GM12891 (cell line): Measurements from ENCODE around the gene HMGN1.

Experiments
- DNase-seq: peaks from one replicate; pipeline ENCODE4 v3.0.0; 2011; ENCODE audit warnings: low spot score; ENCODE audit not compliant: insufficient read length
- FAIRE-seq: peaks from 2 replicates; lab custom pipeline; 2011; peaks lifted over from hg19 to GRCh38; lab: Jason Lieb, UNC
- PAX5 ChIP-seq: IDR thresholded peaks from 2 replicates; pipeline ENCODE4 v1.6.1; 2011; ENCODE audit warnings: low read length, moderate library complexity, mild to moderate bottlenecking; ENCODE audit not compliant: insufficient read depth, severe bottlenecking
- POLR2A ChIP-seq: IDR thresholded peaks from 2 replicates; pipeline ENCODE4 v1.6.1; 2011; ENCODE audit warnings: low read depth, low read length, control low read depth
- POLR2AphosphoS5 ChIP-seq: IDR thresholded peaks from 2 replicates; pipeline ENCODE4 v1.6.1; 2011; ENCODE audit warnings: low read depth, low read length, control low read depth
- POU2F2 ChIP-seq: IDR thresholded peaks from 2 replicates; pipeline ENCODE4 v1.6.1; 2011; ENCODE audit warnings: low read depth, mild to moderate bottlenecking, control low read depth, low read length, moderate library complexity
- SPI1 ChIP-seq: IDR thresholded peaks from 2 replicates; pipeline ENCODE4 v1.6.1; 2011; ENCODE audit warnings: low read depth, low read length, control low read depth
- TAF1 ChIP-seq: IDR thresholded peaks from 2 replicates; pipeline ENCODE4 v1.6.1; 2011; ENCODE audit warnings: low read depth, low read length, control low read depth

Gene HMGN1

DNA sequence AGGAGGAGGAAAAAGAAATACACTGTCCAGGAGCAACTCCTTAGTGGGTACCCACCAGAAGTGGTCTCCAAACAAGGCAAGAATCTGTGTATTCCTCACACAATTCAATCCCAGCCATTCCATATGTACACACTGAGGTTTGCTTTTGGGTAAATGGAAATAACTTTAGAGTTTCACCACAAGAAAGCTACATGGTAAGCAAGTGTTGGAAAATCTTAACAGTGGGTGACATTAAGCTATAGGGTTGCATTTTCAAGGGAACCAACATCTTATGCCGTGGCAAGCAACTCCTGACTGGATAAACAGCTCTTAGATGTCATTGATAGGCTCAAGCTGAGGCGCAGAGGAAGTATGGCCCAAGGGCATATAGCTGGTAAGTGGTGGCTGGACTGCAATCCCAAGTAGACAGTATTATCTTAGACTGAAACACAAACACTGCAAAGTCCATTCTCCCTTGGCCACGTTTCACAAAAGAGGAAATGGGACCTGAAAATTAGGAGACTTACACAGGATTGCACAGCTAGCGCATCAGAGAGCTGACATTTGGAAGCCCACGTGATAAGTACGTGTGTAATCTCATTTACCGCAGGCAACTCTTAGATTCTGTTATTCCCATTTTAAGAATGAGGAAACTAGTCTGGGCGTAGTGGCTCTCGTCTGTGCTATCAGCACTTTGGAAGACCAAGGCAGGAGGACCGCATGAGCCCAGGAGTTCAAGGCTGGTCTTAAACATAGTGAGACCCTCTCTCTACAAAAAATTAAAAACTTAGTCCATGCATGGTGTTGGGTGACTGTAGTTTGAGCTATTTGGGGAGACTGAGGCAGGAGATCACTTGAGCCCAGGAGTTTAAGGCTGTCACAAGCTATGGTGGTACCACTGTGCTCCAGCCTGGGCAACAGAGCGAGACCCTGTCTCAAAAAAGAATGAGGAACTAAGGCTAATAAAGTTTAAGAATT lies 31.5 kb downstream of the HMGN1 start:
- TF ChIP-seq PAX5: no peak
- peak; percentile 86 for TF ChIP-seq SPI1
- FAIRE-seq (no peak), DNase-seq (no peak)

DNA sequence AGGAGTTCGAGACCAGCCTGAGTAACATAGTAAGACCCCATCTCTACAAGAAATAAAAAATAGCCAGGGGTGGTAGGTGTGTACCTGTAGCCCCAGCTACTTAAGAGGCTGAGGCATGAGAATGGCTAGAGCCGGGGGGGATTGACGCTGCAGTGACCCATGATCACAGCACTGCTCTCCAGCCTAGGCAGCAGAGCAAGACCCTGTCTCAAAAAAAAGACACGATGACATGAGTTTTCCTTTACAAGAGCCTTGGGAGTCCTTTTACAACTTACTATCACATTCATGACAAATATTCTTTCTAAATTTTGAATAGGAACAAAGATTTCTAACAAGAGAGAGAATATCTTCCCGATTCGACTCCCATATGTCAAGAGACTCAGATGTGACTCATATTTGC lies 32.2 kb downstream of the HMGN1 start:
- FAIRE-seq: no peak
- no peak for TF ChIP-seq POU2F2
- TF ChIP-seq POLR2A: no peak
- no peak for TF ChIP-seq SPI1
- TF ChIP-seq TAF1: no peak
- TF ChIP-seq POLR2AphosphoS5: no peak
- TF ChIP-seq PAX5: no peak

DNA sequence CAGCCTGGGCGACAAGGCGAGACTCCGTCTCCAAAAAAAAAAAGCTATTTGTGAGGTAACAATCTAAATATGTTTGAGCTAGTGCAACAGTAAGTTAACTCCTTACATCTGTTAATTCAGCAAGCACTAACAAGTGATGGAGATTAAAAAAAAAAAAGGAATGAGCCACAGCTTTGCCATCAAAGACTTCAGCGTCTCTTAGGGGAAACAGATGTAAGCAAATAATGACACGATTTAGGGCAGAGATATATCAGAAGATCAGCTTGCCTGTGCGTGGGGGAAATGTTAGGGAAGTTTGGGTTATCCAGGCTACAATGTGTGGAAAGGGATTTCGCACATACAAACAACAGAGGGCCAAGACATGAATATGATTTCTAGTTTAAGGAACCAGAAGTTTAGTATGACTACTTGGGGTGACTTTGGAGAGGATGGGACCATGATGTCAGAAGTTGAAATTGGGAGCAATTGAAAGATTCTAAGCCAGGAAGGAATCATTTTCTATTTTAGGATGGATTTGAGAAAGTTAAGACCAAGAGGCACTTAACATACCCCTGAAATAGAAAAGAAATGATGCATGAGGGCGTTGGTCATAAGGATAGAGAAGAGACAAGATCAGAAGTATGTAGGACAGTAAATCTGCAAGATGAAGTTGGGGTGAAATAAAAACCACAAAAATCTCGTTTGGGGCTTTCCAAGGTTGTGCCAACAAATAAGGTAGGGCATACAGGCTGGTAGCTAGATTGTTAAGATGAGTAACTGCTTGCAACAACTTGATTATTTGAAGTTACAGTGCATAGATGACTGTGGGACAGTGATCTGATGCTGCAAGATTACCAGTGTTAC lies 33.1 kb downstream of the HMGN1 start:
- DNase-seq (no peak), FAIRE-seq (no peak)
- no peak for TF ChIP-seq POLR2AphosphoS5
- no peak for TF ChIP-seq POLR2A
- TF ChIP-seq SPI1: no peak
- TF ChIP-seq PAX5: no peak
- TF ChIP-seq TAF1: no peak
- no peak for TF ChIP-seq POU2F2

More for the DNA sequence above, 32.2 kb downstream of the HMGN1 start:
- no peak for DNase-seq

DNA sequence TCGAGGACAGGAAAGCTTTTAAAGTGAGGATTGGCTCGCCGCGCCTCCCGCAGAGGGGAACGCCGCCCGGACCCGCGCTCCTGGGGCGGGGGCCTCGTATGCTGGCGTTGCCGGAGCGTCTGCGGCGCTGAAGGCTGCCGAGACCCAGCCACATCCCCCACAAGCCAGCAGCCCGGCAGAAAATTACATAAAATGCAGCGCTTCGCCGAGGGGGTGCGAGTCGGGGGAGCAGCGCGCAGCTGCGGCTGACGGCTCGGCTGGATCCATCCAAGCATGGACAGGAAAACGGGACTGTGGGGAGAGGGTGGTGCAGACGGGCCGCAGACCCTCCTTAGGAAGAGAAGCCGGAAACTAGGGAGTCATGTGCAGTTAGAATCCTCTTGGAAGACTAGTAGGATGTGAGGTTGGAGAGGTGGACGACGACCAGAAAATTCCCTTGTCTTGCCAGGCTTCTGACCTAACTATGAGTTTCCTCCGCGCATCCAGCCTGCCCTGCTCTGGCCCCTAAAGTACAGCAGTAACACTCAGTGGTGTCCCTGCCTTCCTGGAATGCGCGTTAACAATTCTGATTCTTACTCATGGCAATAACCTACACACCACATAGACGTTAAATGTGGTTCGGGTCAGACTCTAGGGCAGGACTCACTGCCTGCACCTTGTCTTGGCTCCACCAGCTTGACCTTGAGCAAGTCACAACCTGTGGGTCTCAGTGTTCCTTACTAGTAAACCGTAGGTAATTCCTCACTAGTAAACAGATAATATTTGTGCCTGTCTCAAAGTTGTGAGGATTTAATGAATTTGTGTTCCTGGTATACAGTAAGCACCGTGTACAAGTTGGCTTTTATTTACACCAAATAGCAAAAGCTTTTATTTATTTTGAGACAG lies 34.5 kb downstream of the HMGN1 start:
- DNase-seq (peak; percentile 23), FAIRE-seq (peak; percentile 94)
- TF ChIP-seq POLR2AphosphoS5 (peak; percentile 73), POLR2A (peak; percentile 76; the same call in 1 of the 2 replicates), TAF1 (no peak)

DNA sequence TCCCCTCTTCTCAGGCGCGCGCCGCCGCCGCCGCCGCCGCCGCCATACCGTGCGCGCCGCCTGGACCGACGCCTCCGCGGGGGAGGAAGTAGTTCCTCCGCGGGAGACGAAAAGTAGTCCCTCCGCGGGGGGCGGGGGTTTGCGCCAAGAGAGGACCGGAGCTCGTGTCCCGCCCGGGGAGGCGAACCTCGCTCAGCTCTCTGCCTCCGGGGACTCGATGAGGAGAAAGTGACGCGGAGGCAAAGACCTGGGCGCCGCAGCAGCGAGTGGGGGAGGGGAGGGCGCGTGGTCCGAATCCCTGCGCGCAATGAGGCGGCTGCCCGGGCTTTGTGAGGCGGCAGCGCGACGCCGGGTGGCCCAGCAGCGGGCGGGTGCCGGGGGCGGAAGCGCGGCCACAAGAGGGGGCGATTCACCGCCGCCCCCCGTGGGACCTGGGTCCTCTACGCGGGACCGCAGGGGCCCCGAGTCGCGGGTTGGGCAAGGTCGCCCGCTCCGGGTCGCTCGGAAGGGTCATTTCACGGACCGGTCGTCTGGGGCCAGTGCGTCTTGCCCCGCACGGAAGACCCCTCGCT lies 35.2 kb downstream of the HMGN1 start, which contains the start of gene BRWD1:
BRWD1 (minus strand) TSS at position 62 of the 572 bp plus-strand sequence. CDS start 141 bp downstream, outside the sequence.
- TF ChIP-seq POLR2A (peak; percentile 40; the same call in 1 of the 2 replicates), POLR2AphosphoS5 (peak; percentile 40; the same call in 1 of the 2 replicates), POU2F2 (no peak), PAX5 (no peak), TAF1 (peak; percentile 74; the same call in 1 of the 2 replicates)
- DNase-seq (peak; percentile 73), FAIRE-seq (peak; percentile 69)

DNA sequence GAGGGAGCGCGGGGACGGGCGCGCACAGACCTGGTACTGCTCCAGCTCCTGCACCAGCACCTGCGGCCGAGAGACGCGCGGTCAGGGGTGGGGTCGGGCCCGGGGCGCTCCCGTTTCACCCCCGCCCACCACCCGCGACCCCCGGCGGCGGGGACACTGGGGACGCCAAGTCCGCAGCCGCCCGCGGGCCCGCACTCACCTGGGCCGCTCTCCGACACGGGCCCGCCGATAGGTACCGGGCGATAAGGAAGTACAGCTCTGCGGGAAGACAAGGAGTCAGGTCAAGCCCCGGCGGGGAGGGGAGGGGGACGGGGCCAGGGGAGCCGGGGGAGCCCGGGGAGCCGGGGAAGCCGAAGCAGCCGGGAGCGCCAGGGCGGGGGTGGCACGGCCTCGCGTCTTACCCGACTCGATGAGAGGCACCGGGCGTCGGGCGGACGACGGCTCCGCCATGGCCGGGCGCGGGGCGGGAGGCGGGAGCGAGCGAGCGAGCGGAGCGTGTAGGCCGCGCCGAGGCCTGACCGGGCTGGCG lies 35.8 kb downstream of the HMGN1 start:
- TF ChIP-seq SPI1 (no peak), POLR2A (no peak), POLR2AphosphoS5 (no peak), PAX5 (no peak), TAF1 (no peak), POU2F2 (no peak)
- FAIRE-seq: no peak
- DNase-seq: peak; percentile 15

DNA sequence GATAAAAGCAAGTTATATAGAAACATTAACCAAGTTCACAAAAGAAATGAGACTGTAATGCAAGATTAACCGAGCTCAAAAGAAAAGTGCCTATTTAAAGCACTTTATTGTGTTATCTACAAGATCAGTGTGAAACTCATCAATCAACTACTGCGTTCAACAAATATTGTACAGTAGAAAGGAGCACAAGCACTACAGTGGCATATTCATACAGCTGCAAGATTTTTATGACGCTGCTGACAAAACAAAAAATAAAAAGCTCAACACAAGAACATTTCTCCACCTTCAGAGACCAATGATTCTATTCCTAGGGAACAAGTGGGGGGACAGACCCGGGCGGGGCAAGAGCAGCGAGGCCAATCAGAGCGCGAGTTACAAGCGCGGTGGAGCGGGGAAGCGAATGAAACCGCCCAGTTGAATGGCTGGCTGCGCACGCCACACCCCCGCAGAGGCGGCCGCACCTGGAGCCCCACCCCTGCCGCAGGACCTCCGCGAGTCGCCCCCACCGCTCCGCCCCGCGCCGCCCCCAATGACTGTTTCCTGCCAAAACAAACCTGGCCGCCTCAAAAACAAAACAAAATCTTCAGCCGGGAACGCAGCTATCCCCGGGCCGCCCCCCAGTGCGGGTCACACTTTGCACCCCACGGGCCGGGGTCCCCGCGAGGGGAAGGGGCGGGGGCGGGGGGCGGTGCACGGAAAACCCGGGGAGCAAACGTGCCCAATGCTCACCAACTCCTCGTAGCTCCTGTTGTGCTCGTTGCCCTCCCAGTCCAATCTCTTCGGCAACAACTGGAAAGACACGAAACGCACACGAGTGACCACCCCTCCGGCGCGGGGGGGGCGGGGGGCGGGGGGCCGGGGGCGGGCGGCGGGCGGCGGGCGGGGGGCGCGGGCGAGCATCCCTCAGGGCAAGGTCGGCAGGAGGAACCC lies 36.5 kb downstream of the HMGN1 start:
- FAIRE-seq (peak; percentile 88), DNase-seq (peak; percentile 86)
- TF ChIP-seq POU2F2 (peak; percentile 31; the same call in 1 of the 2 replicates), POLR2AphosphoS5 (no peak), POLR2A (no peak), PAX5 (peak; percentile 30), SPI1 (no peak), TAF1 (no peak)

DNA sequence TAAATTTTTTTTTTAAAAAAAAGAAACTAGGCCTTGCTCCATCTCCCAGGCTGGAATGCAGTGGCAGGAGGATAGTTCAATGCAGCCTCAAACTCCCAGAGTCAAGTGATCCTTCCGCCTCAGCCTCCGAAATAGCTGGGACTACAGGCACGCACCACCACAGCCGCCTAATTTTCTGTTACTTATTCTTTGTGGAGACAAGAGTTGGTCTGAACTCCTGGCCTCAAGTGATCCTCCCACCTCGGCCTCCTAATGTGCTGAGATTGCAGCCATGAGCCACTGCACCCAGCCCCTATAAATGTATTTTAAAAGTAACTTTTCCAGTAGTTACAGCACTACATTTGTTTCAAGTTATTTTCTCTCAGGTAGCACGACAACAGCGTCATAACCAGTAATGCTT lies 37.7 kb downstream of the HMGN1 start:
- FAIRE-seq (no peak), DNase-seq (no peak)
- TF ChIP-seq TAF1 (no peak), POLR2A (no peak), PAX5 (no peak), SPI1 (no peak), POLR2AphosphoS5 (no peak), POU2F2 (no peak)

DNA sequence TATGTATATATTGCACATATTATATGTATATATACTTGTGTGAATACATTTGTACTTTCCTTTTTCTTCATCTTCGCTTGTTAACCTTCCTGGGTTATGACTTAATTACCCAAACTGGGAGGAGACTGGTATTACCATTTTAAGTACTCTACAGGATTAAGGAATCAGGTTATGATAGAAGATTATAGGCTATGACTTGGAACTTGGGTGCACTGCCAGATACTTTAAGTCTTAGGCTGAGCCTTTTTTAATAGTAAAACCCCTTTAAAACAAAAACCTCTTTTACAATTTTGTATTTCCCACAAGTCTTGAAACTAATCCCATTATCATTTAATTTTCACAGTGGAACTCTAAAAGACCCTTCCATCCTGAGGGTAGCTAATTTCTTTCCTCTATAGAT lies 41.4 kb downstream of the HMGN1 start:
- DNase-seq (no peak), FAIRE-seq (no peak)
- TF ChIP-seq SPI1 (no peak), POU2F2 (no peak), PAX5 (no peak), POLR2A (no peak), POLR2AphosphoS5 (no peak), TAF1 (no peak)
